GM19023 (cell line): ENCODE measurements around the gene KRTAP5-10.
"Not testable (repeated sequence)": the region's sequence is repeated elsewhere in the genome, so short reads cannot be mapped to it uniquely, and the experiment has no call there.

Experiments used
- ATAC-seq: cut with Tn5 transposase; IDR thresholded peaks from one replicate; pipeline ENCODE4 v1.9.1; 2021; ENCODE audit warnings: mild to moderate bottlenecking, moderate library complexity; ENCODE audit not compliant: unreplicated experiment

The KRTAP5-10 gene

DNA sequence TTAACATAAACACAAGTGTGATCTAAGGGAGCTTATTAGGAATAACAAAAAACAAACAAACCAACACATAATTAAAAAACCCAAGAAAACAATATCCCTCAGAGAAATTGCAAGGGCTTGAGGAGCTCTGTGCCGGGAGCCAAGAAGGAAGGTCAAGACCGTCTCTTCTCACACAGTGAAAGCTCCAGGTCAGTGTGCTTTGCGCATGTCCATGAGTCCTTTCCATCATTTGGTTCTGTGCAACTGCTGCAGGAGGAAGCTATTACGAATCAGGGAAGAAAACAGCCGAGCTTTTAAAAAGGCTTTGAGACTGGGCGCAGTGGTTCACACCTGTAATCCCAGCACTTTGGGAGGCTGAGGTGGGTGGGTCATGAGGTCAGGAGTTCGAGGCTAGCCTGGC, 23.0 kb upstream of the KRTAP5-10 start:
- ATAC-seq, result no peak

DNA sequence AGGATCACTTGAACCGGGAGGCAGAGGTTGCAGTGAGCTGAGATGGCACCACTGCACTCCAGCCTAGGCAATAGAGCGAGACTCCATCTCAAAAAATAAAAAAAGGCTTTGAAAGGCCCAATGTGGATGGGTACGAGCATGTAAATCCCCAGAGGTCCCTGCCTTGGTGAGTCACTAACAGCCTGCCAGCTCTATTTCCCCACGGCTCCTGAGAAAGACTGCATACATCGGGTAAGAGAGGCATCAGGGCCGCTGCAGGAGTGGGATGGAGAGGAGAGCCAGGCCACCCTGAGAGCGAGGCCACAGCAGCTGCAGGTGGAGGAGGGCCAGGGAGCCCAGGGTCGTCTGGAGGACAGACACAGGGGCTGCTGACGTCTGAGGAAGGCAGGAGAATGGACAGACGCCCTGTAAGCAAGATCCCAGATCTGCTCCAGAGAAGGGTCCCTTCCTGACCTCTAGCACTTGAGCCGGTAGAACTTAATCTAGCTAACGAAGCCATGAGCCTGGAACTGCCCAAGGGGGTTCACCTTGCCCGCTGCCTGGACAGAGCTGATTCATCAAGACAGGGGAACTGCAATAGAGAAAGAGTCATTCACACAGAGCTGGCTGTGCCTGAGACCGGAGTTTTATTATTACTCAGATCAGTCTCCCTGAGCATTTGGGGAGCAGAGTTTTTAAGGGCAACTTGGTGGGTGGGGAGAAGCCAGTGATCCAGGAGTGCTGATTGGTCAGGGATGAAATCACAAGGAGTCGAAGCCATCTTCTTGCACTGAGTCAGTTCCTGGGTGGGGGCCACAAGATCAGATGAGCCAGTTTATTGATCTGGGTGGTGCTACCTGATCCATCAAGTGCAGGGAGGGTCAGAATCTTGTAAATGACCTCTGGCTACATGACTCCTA, 22.2 kb upstream of the KRTAP5-10 start:
- ATAC-seq, result no peak

DNA sequence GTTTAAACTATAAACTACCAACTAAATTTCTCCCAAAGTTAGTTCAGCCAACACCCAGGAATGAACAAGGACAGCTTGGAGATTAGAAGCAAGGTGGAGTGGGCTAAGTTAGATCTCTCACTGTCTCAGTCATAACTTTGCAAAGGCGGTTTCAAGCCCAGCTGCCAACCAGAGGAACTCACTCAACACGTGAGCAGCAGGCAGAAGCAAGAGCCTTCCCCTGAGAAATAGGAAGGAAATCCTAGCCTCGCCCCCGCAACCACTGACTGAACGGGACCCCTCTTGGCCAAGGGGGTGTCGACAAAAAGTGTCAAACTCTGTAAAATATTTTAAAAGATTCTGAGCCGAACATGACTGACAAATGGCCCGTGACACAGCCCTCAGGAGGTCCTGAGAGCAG, 21.5 kb upstream of the KRTAP5-10 start:
- no peak for ATAC-seq

DNA sequence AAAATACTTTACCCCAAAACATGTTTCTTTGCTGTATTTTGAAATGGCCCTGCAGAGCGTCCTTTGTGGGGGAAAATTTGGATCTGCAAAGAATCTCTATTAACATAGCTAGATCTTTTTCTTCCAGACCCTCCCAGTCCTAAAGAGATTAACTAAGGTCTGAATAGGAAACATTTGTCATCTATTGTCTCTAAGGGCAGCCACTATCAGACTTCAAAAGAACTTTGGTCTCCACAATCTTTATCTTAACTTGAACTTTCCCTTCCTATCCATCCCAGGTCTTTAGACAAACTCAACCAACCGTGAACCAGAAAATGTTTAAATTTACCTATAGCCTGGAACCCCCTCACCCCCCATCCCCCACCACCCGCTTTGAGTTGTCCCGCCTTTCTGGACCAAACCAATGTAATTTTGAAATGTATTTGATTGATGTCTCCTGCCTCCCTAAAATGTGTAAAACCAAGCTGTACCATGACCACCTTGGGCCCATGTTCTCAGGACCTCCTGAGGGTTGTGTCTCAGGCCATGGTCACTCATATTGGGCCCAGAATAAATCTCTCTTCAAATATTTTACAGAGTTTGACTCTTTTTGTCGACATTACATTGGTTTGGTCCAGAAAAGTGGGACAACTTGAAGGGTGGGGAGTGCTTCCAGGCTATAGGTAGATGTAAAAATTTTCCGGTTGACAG, 20.7 kb upstream of the KRTAP5-10 start:
- ATAC-seq, result no peak

DNA sequence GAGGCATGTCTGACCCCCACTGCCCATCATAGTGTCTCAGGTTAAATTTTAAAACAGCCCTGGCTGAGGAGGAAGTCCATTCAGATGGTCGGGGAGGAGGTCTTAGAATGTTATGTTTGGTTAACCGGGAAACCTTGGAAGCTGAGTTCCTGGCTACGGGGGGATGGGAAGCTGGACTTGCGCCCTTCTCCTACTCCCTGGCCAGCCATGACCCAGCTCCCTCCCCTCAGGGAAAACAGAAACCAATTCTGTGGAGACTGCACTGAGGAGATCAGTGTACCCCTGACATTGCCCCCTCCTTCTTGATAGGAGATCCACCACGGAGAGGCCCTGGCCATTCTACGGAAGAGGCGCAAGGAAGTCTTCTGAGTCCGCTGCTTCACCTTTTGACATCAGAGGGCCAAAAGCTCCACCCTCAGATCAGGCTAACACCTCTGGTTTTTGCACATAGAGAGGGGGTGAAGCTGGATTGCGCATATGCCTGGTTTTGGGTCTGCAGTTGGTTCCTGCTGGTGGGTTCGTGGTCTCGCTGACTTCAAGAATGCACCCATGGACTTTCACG, 19.9 kb upstream of the KRTAP5-10 start:
- no peak for ATAC-seq

DNA sequence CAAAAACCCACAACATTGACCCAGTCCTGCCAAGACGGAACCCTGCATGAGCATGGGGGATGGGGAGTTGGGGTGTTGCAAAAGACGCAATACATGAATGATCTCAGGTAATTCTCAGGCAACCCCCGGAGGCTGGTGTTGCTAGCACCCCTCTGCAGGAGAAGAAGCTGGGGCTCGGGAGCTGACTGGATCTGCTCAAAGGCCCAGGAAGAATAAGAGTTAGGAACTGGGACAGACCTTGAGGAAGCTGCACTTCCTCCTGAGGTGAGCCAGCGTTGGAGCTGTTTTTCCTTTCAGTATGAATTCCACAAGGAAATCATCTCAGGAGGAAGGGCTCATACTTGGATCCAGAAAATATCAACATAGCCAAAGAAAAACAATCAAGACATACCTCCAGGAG, 17.2 kb upstream of the KRTAP5-10 start, which contains the start of gene KRTAP5-9:
Gene KRTAP5-9, plus strand, starts transcription at position 301 of the 400 bp plus-strand sequence. CDS start 238 bp downstream, outside the sequence.
- no peak for ATAC-seq

DNA sequence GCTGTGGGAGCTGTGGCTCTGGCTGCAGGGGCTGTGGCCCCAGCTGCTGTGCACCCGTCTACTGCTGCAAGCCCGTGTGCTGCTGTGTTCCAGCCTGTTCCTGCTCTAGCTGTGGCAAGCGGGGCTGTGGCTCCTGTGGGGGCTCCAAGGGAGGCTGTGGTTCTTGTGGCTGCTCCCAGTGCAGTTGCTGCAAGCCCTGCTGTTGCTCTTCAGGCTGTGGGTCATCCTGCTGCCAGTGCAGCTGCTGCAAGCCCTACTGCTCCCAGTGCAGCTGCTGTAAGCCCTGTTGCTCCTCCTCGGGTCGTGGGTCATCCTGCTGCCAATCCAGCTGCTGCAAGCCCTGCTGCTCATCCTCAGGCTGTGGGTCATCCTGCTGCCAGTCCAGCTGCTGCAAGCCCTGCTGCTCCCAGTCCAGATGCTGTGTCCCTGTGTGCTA, 16.6 kb upstream of the KRTAP5-10 start:
- no peak for ATAC-seq

DNA sequence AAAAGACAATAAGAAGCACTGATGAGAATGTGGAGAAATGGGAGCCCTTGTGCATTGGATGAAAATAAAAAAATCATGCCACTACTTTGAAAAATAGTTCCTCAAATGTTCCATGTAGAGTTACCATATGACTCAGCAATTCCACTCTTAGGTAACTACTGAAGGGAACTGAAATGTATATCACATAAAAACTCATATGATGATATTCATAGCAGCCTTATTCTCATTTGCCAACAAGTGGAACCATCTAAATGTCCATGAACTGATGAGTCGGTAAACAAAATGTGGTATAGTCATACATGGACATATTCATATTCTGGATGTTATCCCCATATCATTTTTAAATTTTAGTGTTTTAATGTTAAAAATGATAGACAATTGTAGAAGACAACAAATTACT, 13.7 kb upstream of the KRTAP5-10 start:
- no peak for ATAC-seq

DNA sequence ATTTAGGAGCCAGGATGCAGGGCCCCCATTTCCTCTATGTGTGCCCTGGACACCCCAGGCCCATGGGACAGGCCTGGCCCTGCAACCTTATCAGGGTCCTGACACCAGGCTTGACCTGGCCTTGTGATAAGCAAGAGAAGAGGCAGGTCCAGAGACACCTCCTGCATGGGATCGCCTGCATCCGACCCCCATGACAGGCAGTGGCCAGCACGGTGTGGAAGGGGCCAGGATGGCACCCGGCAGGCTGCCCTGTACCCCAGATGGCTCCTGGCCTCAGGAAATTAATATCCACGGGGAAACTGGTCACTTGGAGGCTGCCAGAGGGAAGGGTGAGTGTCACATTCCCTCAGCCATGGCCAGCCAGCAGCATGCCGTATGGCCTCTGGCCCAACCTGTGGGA, 10.4 kb upstream of the KRTAP5-10 start:
- ATAC-seq, result no peak

DNA sequence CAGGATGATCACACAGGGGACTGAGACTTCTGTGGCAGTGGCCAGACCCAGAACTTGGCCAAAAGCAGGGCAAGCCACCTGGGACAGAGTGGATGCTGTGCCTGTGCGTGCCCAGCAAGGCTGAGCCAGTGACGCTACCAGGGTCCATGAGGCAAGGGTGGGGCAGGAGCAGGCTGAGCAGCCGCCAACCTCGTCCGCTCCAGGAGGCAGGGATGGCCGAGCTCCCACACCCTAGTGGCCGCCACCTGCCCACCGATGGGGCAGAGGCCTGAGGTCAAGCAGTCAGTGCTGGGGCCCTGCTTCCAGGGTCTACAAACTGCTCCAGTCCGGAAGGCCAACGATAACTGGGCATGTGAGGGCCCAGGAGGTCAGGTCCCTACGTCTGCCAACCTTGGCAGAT, 9.9 kb upstream of the KRTAP5-10 start:
- ATAC-seq, result no peak

DNA sequence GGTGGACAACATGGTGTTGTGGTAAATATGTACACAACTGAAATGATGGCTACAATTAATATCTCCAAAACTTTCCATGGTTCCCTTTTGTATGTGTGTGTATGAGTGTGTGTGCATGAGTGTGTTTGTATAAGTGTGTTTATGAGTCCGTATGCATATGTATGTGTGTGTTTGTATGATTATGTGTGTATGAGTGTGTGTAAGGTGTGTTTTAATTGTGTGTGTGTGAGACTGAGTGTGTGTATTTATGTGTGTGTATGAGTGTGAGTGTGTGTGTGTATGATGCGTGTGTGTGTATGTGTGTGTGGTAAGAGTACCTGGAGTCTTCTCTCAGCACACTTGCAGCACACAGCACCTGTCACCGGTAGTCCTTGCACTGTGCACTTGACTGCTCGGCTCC, 9.3 kb upstream of the KRTAP5-10 start:
- ATAC-seq, result no peak

DNA sequence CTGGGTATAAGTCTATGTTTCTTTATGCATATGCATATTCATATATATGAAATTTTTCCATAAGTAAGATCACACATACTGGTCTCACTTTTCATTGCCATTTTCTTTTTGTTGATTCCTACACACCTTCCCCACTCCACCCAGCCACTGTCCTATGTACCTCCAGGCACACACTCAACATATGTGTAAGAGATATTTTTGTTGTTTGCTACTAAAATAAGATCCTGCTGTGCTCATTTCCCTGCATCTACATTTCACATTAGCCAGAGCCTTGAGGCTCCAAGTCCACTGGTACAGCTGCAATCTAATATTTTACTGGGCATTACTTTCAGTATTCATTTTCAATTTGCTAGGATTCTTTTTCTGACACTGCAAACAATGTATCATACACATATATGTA, 8.1 kb upstream of the KRTAP5-10 start:
- ATAC-seq, result no peak

DNA sequence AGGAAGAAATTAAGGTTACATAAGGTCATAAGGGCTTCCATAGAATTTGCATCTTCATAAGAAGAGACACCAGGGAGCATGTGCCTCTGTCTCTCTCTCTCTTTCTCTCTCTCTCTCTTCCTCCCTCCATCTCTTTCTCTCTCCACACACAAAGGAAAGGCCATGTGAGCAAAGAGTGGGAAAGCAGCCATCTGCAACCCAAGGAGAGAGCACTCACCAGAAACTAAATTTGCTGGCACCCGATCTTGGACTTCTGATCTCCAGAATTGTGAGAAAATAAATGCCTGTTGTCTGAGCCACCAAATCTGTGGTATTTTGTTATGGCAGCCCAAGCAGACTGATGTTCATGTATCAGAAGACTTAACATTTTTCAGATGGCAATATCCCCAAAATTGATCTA, 6.4 kb upstream of the KRTAP5-10 start:
- ATAC-seq, result no peak

DNA sequence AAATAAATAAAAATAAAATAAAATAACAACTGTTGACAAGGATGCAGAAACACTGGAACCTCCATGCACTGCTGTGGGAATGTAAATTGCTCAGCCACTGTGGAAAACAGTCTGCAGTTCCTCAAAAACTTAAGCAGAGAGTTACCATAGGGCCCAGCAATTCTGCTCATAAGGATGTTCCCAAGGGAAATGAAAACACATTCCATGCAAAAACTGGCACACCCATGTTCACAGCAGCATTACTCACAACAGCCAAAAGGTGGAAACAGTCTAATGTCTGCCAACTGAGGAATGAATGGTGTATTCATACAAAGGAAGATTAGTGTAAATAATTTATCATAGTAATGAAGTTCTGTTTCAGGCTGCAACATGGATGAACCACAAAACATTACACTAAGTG, 3.2 kb upstream of the KRTAP5-10 start:
- no peak for ATAC-seq

DNA sequence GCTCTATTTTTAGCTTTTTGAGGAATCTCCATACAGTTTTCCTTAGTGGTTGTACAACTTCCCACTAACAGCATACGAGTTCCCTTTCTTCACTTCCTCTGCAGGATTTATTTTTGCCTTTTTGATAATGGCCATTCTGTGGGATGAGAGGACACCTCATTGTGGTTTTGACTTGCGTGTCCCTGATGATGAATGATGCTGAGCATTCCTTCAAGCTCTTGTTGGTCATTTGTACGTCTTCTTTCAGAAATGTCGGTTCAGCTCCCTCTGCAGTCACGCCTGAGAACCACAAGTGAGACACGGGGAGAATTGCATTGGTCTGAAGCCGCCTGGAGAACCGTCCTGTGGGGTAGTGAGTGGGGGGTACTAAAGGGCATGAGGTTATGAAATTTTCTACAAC, 2.0 kb upstream of the KRTAP5-10 start:
- ATAC-seq, result no peak

DNA sequence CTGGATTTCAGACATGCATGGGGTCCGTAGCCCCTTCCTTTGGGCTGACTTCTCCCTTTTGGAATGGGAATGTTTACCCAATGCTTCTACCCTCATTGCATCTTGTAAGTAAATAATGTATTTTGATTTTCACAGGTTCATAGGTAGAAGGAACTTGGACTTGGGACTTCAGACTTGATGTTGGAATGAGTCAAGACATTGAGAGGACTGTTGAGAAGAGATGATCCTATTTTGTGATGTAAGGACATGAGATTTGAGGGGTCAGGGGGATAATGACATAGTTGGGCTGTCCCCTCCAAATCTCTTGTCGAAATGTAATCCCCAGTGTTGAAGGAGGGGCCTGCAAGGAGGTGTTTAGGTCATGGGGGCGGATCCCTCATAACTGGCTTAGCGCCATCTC, 933 bp upstream of the KRTAP5-10 start:
- no peak for ATAC-seq

DNA sequence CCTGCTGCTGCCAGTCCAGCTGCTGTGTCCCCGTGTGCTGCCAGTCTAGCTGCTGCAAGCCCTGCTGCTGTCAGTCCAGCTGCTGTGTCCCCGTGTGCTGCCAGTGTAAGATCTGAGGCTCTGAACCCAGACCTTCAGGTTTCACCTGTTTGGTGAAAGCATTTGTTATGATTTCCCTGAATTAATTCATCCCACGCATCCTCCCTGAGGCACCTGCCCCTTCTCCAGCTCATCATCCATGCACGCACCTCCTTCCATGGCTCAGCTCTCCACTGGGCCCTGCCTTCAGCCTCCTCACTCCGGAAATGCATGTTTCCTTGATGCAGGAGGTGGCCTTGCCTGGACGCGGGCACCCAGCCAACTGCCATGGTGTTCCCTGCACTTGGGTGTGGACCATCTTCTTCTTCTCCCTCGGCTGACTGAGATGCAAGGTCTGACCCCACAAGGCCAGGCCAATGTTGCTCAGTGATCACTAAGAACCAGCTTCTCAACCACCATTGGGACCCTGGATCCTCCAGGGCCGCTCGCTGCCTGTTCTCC, 788 bp downstream of the KRTAP5-10 start:
- no peak for ATAC-seq

DNA sequence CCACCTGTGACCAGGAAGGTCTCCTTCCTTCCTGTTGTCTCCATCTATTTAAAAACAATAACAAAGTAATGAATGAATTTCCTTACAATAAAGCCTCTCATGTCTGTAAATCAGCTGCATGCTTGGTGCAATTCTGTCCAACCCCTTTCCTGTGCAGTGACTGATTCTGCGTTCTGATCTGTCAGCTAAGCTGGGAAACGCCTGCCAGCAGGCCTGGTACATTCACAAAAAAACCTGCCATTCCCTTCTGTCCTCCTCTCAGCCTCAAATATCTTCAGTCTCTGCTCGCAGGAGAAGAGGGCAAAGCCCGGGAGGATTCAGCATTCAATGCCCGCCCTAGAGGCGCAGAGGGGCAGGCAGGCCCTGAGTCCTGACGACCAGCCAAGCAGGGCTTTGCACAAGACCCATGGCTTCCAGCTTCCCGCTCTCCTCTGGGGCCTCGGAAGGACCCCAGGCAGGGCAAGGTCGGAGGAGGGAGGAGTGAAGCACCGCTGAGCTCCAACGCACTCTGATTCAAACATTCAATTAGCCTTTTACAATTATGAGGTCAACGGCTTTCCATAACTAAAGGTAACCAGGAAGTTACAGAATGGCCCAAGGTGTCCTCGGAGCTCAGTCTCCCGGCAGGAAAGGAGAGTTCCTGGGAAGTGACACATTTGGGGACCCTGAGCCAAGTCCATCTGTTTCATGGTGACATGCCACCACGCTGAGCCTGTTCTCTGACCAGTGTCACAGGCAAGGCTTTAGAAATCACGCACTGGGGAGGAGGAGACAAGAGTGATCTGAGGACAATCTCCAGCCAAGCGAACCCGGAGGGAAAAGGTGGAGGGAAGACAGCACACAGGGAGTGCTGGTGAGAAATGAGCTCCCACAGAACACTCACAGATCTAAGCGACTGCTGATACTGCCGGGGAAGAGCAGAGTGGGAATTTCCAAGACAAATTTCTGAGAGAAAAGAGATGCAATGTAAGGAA, 1.6 kb downstream of the KRTAP5-10 start:
- not testable (repeated sequence) for ATAC-seq

DNA sequence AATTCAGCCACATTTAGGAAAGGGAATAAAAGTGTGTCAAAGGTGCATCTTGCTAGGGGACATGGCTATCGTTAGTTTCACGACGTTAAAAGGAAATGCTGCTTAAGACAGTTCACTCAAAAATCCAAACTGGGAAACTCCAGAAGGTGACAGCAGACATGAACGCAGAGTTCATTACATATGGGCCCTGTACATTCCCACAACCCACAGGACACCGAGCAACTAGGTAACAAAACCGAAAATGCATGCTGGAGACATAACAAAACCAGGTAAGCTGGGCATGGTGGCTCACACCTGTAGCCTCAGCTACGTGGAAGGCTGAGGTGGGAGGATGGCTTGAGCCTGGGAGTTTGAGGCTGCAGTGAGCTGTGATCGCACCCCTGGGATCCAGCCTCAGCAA, 2.3 kb downstream of the KRTAP5-10 start:
- not testable (repeated sequence) for ATAC-seq

DNA sequence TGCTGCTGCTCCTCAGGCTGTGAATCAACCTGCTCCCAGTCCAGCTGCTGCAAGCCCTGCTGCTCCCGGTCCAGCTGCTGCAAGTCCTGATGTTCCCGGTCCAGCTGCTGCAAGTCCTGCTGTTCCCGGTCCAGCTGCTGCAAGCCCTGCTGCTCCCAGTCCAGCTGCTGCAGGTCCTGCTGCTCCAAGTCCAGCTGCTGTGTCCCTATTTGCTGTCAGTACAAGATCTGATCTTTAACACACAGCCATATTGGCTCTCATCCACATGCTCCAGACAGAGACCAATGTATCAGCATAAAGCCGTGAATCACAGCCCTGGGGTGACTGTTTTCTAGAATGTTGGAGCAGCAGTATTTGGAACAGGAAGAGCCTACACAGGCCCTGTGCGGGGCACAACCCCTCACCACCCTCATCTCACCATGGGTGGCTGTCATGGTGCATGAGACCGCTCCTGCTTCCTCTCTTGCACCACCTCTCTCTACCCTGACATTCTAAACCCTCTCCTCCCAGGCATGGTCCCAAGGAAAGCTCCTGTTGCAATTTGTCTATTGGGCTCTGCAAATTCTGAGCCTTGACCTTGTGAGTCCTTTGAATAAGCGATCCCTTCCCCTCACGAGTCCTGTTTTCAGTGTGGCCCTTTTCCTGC, 3.5 kb downstream of the KRTAP5-10 start:
- ATAC-seq, result no peak
